Kidney capillary endothelial cell (primary cell): ENCODE data around the gene DDA1.

Source experiments
- DNase-seq: peaks from one replicate; pipeline ENCODE4 v3.0.0-alpha.2; 2018; ENCODE audit warnings: low spot score

The DDA1 gene

GRCh38 chr19:17330262-17331044 lies 21.1 kb downstream of the DDA1 start:
- no peak for DNase-seq

GRCh38 chr19:17331045-17331558 lies 21.7 kb downstream of the DDA1 start:
- DNase-seq, result no peak

GRCh38 chr19:17332360-17332676 lies 23.0 kb downstream of the DDA1 start:
- DNase-seq, result no peak

- DNase-seq, result peak; percentile 49
Observed at GRCh38 chr19:17332677-17333581, 23.6 kb downstream of the DDA1 start.

- DNase-seq, result no peak
Observed at GRCh38 chr19:17333611-17334413, 24.4 kb downstream of the DDA1 start.

GRCh38 chr19:17334414-17335409 lies 25.3 kb downstream of the DDA1 start, which contains the start of gene ANO8:
Gene ANO8 (minus strand): TSS chr19:17334855. CDS start chr19:17334670, 185 bp downstream.
- DNase-seq, result peak; percentile 96

- DNase-seq, result no peak
Observed at GRCh38 chr19:17335575-17335974, 26.2 kb downstream of the DDA1 start.

GRCh38 chr19:17336872-17337674 lies 27.7 kb downstream of the DDA1 start, which contains the start of gene GTPBP3:
Gene GTPBP3 (plus strand): TSS chr19:17337553. CDS start chr19:17337612, 59 bp downstream.
- DNase-seq, result peak; percentile 99

- DNase-seq, result no peak
Observed at GRCh38 chr19:17337675-17338432, 28.5 kb downstream of the DDA1 start.

- DNase-seq, result no peak
Observed at GRCh38 chr19:17338433-17339078, 29.2 kb downstream of the DDA1 start.

- no peak for DNase-seq
Observed at GRCh38 chr19:17339088-17339741, 29.9 kb downstream of the DDA1 start.

GRCh38 chr19:17340302-17340870 lies 31.0 kb downstream of the DDA1 start:
- DNase-seq, result no peak

- DNase-seq, result no peak
Observed at GRCh38 chr19:17340871-17341357, 31.6 kb downstream of the DDA1 start.

- no peak for DNase-seq
Observed at GRCh38 chr19:17341386-17341785, 32.0 kb downstream of the DDA1 start.

GRCh38 chr19:17341845-17342244 lies 32.5 kb downstream of the DDA1 start:
- no peak for DNase-seq

- DNase-seq, result peak; percentile 71
Observed at GRCh38 chr19:17346109-17346671, 36.8 kb downstream of the DDA1 start.

GRCh38 chr19:17347361-17347760 lies 38.0 kb downstream of the DDA1 start:
- DNase-seq, result peak; percentile 78
